GM18868 (cell line): Measurements from ENCODE around the gene PRKAR1A.
"Not testable (repeated sequence)": the region's sequence is repeated elsewhere in the genome, so short reads cannot be mapped to it uniquely, and the experiment has no call there.

Source experiments
- ATAC-seq: cut with Tn5 transposase; IDR thresholded peaks from one replicate; pipeline ENCODE4 v1.9.1; 2021; ENCODE audit warnings: mild to moderate bottlenecking, moderate library complexity; ENCODE audit not compliant: unreplicated experiment

Gene PRKAR1A

DNA sequence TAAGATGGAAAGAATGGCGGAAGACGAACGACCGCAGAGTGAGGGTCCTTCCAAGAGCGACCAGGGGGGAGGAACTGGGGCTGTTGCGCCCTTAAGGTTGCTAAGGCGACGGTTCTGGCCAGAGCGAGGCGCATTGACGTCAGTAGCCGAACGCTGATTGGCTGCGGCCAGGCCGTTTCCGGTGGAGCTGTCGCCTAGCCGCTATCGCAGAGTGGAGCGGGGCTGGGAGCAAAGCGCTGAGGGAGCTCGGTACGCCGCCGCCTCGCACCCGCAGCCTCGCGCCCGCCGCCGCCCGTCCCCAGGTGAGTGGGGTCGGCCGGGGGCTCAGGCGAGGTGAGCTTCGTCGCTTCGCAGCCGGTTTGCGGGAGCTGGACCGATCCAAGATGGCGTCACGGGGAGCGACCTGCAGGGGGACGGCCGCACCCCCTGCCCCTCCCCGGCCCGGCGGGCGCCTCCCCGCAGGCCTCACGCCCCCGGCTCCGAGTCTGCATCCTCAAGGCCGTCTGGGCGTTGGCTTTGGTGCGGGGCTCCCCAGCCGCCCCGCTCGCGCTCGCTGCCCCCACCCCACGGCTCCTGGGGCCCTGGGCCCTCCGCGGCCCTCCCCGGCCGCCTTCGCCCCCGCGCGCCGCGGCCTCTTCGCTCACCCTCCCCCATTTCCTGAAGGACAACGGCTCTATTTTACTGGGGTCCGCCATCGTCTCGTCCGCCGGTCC lies at the start of gene PRKAR1A:
Gene PRKAR1A (plus strand): TSS at position 184 of the 713 bp plus-strand sequence. CDS start 2,970 bp downstream, outside the sequence.
- peak; percentile 92 for ATAC-seq

GRCh38 chr17:68463211-68464019 lies 48.8 kb upstream of the PRKAR1A start:
- ATAC-seq = no peak

DNA sequence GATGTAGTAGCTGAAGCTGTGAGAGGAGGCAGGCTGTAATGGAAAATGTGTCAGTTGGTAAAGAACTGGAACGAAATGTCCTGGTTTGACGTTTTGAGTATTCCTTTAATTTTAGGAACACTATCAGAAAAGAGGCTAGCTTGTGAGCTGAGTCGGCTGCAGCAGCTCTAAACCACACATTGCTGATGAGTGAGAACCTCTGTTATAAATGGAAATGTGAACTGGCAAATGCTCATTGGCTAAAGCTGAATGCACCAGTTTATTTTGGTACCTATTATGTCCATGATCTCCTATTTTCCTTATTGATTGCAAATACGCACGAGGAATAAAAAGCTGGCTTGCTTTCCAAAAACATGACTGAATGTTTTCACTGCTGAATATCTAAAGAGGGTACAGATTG lies 43.9 kb upstream of the PRKAR1A start:
- no peak for ATAC-seq

GRCh38 chr17:68468788-68469187 lies 43.4 kb upstream of the PRKAR1A start:
- ATAC-seq = no peak

DNA sequence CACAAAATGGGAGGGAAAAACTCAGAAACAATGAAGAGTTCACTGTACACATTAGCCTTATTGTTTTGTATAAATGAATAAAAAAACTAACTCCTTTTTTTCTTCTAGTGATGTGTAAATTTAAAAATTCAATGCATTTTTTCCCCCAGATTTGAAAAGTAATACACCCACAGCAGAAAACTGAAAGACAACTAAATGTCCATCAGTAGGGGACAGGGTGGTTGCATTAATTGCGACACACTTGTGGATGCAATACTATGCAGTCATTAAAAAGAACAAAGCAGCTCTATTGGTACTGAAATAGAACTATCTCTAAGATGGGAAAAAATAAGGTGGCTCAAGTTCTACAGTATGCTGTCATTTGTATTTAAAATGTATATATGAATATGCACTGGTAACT lies 41.3 kb upstream of the PRKAR1A start:
- no peak for ATAC-seq

DNA sequence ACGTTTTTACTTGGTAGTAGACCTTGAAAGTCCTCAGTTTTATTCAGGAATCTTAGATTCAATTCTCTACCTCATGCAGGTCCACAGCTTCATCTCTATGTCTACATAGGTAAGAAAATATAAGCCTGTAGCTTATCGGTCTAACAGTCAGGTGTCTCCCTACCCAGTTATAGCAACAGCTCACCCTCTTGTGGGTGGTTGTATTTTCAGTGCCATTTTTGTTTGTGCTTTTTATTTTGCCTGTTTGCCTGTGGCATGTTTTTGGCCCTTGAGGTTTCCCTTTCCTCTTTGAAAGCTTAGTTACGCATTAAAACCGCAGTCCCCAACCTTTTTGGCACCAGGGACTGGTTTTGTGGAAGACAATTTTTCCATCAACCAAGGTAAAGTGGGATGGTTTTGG lies 31.3 kb upstream of the PRKAR1A start:
- ATAC-seq = no peak

DNA sequence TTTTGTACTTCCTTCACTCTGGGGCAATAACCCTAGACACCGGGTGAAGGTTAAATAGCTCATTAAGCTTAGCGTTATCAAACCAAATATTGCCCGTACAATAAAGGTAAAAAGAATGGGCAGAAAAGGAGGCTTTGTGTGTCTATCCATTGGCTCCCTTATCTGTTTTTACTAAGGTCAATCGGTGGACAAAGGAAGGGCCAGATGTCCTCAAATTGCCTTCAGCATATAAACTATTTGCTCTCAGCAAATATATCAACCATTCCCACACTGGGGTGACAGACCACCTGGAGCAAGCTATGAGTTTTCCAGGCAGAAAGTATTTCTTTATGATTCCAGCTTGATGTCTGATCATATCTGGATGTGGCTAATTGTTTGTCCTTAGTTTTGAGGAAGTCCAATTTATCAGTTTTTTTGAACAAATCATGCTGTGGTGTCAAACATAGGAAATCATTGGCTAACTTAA lies 29.6 kb upstream of the PRKAR1A start:
- no peak for ATAC-seq

GRCh38 chr17:68484458-68484857 lies 27.8 kb upstream of the PRKAR1A start:
- no peak for ATAC-seq

DNA sequence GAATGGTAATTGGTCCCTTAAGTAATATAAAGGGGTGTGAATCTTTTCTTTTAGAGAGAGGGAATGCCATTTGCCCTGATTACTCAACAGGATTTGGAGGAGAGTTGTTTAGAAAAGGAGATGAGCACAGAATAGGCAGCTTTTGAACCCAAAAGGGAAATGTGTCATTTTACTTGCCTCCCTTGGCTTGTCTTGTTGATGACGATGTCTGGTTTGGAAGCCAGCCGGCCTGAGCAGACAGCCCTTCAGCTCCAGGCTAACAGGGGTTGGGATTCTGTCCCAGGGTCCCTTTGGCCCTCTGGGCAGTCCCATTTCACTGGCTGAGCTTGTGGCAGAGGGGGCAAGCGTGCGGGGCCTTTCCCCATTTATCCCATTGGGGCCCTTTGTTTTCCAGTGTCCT lies 22.3 kb upstream of the PRKAR1A start:
- no peak for ATAC-seq

DNA sequence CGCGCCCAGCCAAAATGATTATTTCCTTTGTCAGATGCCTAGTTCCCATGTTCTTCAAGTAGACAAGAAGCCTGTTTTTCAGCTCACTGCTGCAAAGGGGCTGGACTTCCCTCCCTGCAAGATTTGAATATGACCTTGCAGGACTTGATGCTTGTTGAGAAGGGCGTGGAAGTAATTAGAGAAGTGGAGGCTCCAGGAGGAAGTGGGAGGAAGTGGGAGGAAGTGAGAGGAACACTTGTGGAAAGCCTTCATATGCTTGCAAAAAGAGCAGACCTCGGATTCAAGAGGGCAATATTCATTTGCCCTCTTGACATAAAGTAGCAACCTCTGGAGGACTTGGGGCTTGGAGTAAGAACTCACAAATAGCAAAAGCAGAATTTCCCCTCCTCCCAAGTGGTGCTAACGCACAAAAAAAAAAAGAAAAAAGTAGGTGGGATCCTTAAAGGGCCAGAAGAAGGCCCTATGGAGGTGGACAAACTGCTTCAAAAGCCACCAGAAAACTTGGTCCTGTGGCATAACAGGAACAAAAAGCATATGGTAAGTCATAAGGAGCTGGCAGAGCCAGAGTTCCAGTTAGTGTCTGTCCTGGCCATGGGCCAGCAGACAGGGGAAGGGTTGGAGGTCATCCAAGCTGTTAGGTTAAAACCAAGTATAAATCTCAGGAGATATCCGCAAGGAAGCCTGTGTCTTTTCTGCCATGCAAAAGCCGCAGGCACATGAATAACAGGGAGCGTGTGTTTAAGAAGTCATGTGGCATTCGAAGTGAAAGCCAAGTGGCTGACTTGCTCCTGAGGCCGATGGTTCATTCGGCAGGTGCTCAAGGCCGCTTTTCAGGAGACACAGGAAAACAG lies 20.6 kb upstream of the PRKAR1A start:
- no peak for ATAC-seq

DNA sequence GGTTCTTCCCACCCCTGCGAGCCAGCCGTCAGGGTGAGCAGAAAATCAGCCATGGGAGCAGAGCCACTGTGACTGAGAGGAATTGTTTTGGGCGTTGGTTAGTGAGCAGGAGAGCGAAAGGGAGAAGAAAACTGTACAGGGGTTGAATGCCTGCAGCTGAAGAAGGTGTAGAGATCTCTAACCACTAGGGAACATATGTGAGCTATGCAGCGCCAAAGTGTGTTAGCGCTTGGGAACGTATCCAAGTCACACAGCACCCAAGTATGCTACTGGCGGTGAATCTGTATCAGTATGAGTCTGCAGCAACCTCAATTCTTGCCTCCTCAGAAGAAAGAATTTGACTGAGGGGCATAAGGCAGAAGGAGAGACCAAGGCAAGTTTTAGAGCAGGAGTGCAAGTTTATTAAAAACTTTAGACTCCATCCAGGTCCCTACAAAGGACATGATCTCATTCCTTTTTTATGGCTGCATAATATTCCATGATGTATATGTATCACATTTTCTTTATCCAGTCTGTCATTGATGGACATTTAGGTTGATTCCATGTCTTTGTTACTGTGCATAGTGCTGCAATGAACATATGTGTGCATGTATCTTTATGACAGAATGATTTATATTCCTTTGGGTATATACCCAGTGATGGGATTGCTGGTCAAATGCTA lies 19.7 kb upstream of the PRKAR1A start:
- not testable (repeated sequence) for ATAC-seq

- no peak for ATAC-seq
Observed at GRCh38 chr17:68495081-68495480, 17.1 kb upstream of the PRKAR1A start.

DNA sequence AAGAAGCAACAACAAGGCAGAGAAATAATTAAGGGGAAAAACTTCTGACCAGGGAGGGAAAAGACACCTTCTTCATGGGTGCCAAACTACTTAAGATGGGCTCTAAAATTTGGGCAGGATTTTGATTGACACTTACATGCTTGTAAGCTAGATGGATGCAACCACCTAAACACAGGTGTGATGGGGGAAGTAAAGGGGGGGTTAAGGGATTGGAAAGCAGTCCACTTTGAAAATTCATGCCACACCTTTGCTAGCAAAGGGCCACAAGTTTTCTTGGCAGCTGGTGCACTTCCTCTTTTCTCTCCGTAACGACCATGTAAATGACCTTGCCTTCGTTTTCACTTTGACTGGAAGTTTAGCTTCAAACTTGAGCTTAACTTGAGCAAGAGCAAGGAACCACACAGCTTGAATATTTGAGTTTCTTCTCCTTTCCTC lies 14.3 kb upstream of the PRKAR1A start:
- ATAC-seq = peak; percentile 96

GRCh38 chr17:68498479-68499326 lies 13.5 kb upstream of the PRKAR1A start:
- ATAC-seq = peak; percentile 34

DNA sequence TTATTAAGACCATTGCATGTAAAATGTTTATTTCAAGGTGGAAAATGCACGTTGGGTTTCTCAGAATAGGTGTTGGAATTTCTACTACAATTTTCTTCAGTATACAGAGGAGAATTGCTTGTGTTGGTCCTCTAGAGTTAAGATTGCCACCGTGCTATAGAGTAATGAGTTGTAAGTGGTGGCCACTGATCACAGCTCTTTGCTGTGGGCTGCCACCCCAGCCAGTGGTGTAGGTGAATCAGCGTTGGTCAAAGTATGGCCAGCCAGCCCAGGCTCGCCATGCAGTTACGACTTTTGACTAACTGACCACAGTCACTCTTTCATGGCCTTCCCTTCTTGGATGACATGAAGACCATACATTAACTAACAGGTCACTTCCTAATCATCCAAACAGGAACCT lies 12.6 kb upstream of the PRKAR1A start:
- no peak for ATAC-seq

- ATAC-seq = no peak
Observed at GRCh38 chr17:68501074-68501473, 11.2 kb upstream of the PRKAR1A start.

DNA sequence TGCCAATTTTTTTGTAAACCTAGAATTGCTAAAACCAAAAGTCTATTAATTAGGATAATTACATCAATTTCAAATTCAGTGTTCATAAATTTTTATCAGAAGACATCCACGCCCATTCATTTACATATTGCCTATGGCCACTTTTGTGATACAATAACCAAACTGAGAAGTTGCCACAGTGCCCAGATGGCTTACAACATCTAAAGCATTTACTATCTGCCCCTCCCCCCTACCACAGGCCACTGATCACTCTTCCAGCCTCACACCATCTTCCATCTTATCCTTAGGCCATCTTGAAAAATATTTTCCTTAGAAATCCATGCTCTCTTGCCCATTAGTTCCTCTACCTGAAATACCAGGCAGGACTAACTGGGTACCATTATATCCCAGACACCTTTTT lies 6.3 kb upstream of the PRKAR1A start:
- ATAC-seq = no peak

GRCh38 chr17:68507576-68507975 lies 4.7 kb upstream of the PRKAR1A start:
- ATAC-seq = no peak

- no peak for ATAC-seq
Observed at GRCh38 chr17:68509141-68510057, 2.8 kb upstream of the PRKAR1A start.
